CD4-positive, alpha-beta memory T cell (primary cell): ENCODE measurements around the gene AACS. TPM values are rescaled to one million over a fixed set of nuclear protein-coding genes. Genes with fewer than 3 reads are reported as not detected.

Experiments
- CTCF ChIA-PET: fragments of 350-600 bp; sonication (Branson Sonifier 250); formaldehyde crosslinking; loops from one replicate; lab custom pipeline; 2021; ENCODE audit warnings: inconsistent platforms; ENCODE audit not compliant: partially characterized antibody; lab: Charles Lee
- POLR2A ChIA-PET: fragments of 350-600 bp; sonication (Branson Sonifier 250); formaldehyde crosslinking; loops from one replicate; lab custom pipeline; 2021; ENCODE audit not compliant: partially characterized antibody; lab: Charles Lee
- DNase-seq, 5 donors: peaks; one replicate each; pipeline versions ENCODE4 v3.0.0 to v3.0.0-alpha.2; 2020 to 2022; ENCODE audit warnings: mixed read lengths in 1 of 5
- H3K27ac ChIP-seq: one replicate; pipeline ENCODE4 v1.7.0; 2013; ENCODE audit warnings: low read depth, low read length
- H3K27me3 ChIP-seq: 2 replicates; pipeline ENCODE4 v1.7.0; 2013; ENCODE audit warnings: mild to moderate bottlenecking, low read length, moderate library complexity; ENCODE audit not compliant: insufficient read depth
- H3K36me3 ChIP-seq: 2 replicates; pipeline ENCODE4 v1.7.0; 2013; ENCODE audit warnings: mild to moderate bottlenecking, low read length, moderate library complexity; ENCODE audit not compliant: insufficient read depth
- H3K4me1 ChIP-seq: 2 replicates; pipeline ENCODE4 v1.7.0; 2013; ENCODE audit warnings: mild to moderate bottlenecking, low read length, moderate library complexity; ENCODE audit not compliant: insufficient read depth
- H3K4me3 ChIP-seq, 2 donors: one replicate each; pipeline ENCODE4 v1.7.0; 2013; ENCODE audit warnings: low read length in 2 of 2, mild to moderate bottlenecking in 1 of 2
- H3K9me3 ChIP-seq, 2 donors: one replicate each; pipeline ENCODE4 v1.7.0; 2013; ENCODE audit warnings: low read length in 2 of 2, control low read depth in 1 of 2; ENCODE audit not compliant: control insufficient read depth in 1 of 2
- H3K27ac Mint-ChIP-seq, 7 donors: one replicate each; pipeline ENCODE4 v1.8.0; 2020 to 2021; ENCODE audit warnings: mixed read lengths in 7 of 7, mild to moderate bottlenecking in 6 of 7, inconsistent platforms in 3 of 7, moderate library complexity in 3 of 7
- H3K27me3 Mint-ChIP-seq, 2 donors: one replicate each; pipeline ENCODE4 v1.8.0; 2020 to 2021; ENCODE audit warnings: mixed read lengths in 2 of 2
- H3K36me3 Mint-ChIP-seq, 2 donors: one replicate each; pipeline ENCODE4 v1.8.0; 2020 to 2021; ENCODE audit warnings: mixed read lengths in 2 of 2, inconsistent platforms in 1 of 2, mild to moderate bottlenecking in 1 of 2
- H3K4me1 Mint-ChIP-seq, 4 donors: one replicate each; pipeline ENCODE4 v1.8.0; 2020 to 2021; ENCODE audit warnings: mixed read lengths in 4 of 4, mild to moderate bottlenecking in 1 of 4
- H3K4me3 Mint-ChIP-seq, 8 donors: one replicate each; pipeline ENCODE4 v1.8.0; 2020 to 2021; ENCODE audit warnings: mixed read lengths in 8 of 8, mild to moderate bottlenecking in 7 of 8, moderate library complexity in 6 of 8, inconsistent platforms in 3 of 8
- H3K9me3 Mint-ChIP-seq, 8 donors: one replicate each; pipeline ENCODE4 v1.8.0; 2020 to 2021; ENCODE audit warnings: mixed read lengths in 8 of 8, mild to moderate bottlenecking in 5 of 8, inconsistent platforms in 3 of 8, moderate library complexity in 1 of 8
- intact Hi-C: fragments of 100-400 bp; cut with micrococcal nuclease; formaldehyde crosslinking; loops from one replicate; pipeline ENCODE4 v1.15.1; 2023
- polyA plus RNA-seq, 2 donors: library from polyadenylated mRNA; unstranded; fragments of 300-500 nt; fragmentation: Illumina TruSeq; gene quantifications; one replicate each; pipeline ENCODE4 v1.2.3, GENCODE V29; 2021
- total RNA-seq, 2 experiments: library from RNA; stranded (reverse); gene quantifications; one replicate each; pipeline ENCODE4 v1.2.3, GENCODE V29; 2021

Gene AACS
- total and polyA plus RNA-seq, 4 experiments from 2014 or later: 9.7 to 12.5 (median 12.0) TPM

DNA sequence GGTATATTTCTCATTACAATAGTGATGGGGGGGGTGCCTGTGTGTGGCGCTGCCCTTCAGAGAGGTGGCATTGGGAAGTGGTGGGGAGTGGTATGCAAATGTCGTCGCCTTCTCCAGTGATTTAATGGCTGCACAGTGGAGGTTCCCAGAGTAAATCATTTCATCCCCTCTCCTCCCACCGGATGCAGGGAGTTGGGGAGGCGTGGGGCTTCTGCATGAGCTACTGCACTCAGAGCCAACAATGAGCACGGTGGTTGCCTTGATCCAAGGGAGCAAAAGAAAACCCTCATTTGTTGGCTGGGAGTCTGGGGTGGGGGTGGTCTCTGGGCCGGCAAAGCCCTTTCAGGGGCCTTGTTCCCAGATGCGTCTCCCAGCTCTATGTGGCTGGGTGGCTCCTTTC, 124.3 kb downstream of the AACS start:
- H3K9me3 ChIP-seq: no peaks in the 10 kb centered on the region
- POLR2A ChIA-PET: no interaction called here
- H3K4me1 Mint-ChIP-seq: peaks cover 3 to 14% (median 7%) of the 10 kb centered on the region in 4 donors
- H3K27ac Mint-ChIP-seq: no peak overlapping the region
- peaks cover 4% of the 10 kb centered on the region for H3K4me1 ChIP-seq
- H3K36me3 Mint-ChIP-seq: no peaks in the 10 kb centered on the region
- H3K9me3 Mint-ChIP-seq: no peaks in the 10 kb centered on the region
- intact Hi-C loops: no loop called here
- CTCF ChIA-PET: no interaction called here
- no peaks in the 10 kb centered on the region for H3K36me3 ChIP-seq
- peaks cover 27% of the 10 kb centered on the region for H3K27me3 ChIP-seq
- no peak overlapping the region for H3K4me3 Mint-ChIP-seq
- no peak for DNase-seq
- H3K27ac ChIP-seq: no peak overlapping the region
- H3K4me3 ChIP-seq: no peak overlapping the region
- peaks cover 49 to 53% of the 10 kb centered on the region in 2 donors for H3K27me3 Mint-ChIP-seq

- DNase-seq: no peak
- POLR2A ChIA-PET: no interaction called here
- no peak overlapping the region for H3K4me3 ChIP-seq
- Mint-ChIP-seq H3K36me3 (no peaks in the 10 kb centered on the region), H3K9me3 (no peaks in the 10 kb centered on the region), H3K4me3 (no peak overlapping the region), H3K27me3 (peaks cover 42 to 54% of the 10 kb centered on the region in 2 donors), H3K27ac (no peak overlapping the region), H3K4me1 (peaks cover 1 to 7% (median 5%) of the 10 kb centered on the region in 4 donors)
- no peaks in the 10 kb centered on the region for H3K9me3 ChIP-seq
- intact Hi-C loops: no loop called here
- H3K27ac ChIP-seq: no peak overlapping the region
- CTCF ChIA-PET: no interaction called here
- no peaks in the 10 kb centered on the region for H3K36me3 ChIP-seq
- H3K4me1 ChIP-seq: peaks cover 4% of the 10 kb centered on the region
- peaks cover 18% of the 10 kb centered on the region for H3K27me3 ChIP-seq
Observed at GRCh38 chr12:125191361-125192087, 126.3 kb downstream of the AACS start.

DNA sequence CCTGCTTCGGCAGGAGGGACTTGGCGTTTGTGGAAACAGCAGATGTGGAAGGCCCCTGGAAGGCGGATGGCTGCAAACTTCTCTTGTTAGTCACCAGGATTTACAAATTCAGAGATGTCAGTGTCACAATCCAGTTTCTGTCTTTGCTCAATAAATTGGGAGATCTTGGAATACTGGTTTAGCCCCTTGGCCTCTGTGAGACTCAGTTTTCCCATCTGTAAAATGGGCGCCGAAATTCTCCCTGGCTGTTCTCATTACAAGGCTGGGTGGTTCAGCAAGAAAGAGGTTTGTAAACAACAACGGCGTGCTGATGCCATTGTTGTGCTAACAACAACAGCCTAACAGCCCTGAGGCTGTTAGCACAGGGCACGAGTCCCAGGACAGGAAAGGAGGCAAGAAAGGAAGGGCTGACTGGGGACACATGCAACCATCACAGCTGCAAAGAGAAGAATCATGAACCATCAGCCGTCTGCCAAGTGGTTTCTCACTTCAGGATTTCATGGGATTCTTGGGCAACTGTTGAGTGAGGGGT, 127.5 kb downstream of the AACS start:
- ChIA-PET CTCF (interaction anchor here (1.0 kb wide), 1 partner anchor 10 kb away, joined by 4 read pairs; no protein-coding TSS in a partner anchor), POLR2A (no interaction called here)
- peaks cover under 1 to 5% (median 4%) of the 10 kb centered on the region in 4 donors for H3K4me1 Mint-ChIP-seq
- Histone ChIP-seq H3K9me3 (no peaks in the 10 kb centered on the region), H3K4me1 (no peaks in the 10 kb centered on the region), H3K36me3 (no peaks in the 10 kb centered on the region), H3K27me3 (peaks cover 20% of the 10 kb centered on the region), H3K27ac (no peak overlapping the region), H3K4me3 (no peak overlapping the region)
- no peak overlapping the region for H3K27ac Mint-ChIP-seq
- intact Hi-C loops: no loop called here
- H3K4me3 Mint-ChIP-seq: no peak overlapping the region
- no peaks in the 10 kb centered on the region for H3K9me3 Mint-ChIP-seq
- peaks cover 38 to 51% of the 10 kb centered on the region in 2 donors for H3K27me3 Mint-ChIP-seq
- no peak for DNase-seq
- no peaks in the 10 kb centered on the region for H3K36me3 Mint-ChIP-seq

Other genes with a start within 250 kb of the AACS start
- gene SCARB1, start 201.6 kb upstream of the AACS start, total RNA-seq: 1 to 10 TPM; 2.2 to 2.6 TPM
- gene SCARB1, start 201.6 kb upstream of the AACS start, polyA plus RNA-seq: 1 to 10 TPM; 1.5 to 1.6 TPM
- gene UBC, start 150.8 kb upstream of the AACS start, total RNA-seq: 100 to 1,000 TPM; 858 to 878 TPM
- 1,000 to 10,000 TPM in 1 of 2 donors, 100 to 1,000 TPM in 1; 853 to 1,668 TPM for gene UBC, start 150.8 kb upstream of the AACS start, polyA plus RNA-seq
- gene DHX37, start 76.3 kb upstream of the AACS start, total RNA-seq: 10 to 100 TPM; 26.8 to 27.2 TPM
- 1 to 10 TPM; 1.1 to 3.6 TPM for gene DHX37, start 76.3 kb upstream of the AACS start, polyA plus RNA-seq
- 1 to 10 TPM; 8.9 to 9.5 TPM for gene BRI3BP, start 71.8 kb upstream of the AACS start, total RNA-seq
- gene BRI3BP, start 71.8 kb upstream of the AACS start, polyA plus RNA-seq: 1 to 10 TPM; 1.7 to 4.2 TPM
- not detected for gene TMEM132B, start 121.0 kb downstream of the AACS start, total RNA-seq
- not detected for gene TMEM132B, start 121.0 kb downstream of the AACS start, polyA plus RNA-seq